ENCODE data around the gene RHOV.

Gene RHOV

DNA sequence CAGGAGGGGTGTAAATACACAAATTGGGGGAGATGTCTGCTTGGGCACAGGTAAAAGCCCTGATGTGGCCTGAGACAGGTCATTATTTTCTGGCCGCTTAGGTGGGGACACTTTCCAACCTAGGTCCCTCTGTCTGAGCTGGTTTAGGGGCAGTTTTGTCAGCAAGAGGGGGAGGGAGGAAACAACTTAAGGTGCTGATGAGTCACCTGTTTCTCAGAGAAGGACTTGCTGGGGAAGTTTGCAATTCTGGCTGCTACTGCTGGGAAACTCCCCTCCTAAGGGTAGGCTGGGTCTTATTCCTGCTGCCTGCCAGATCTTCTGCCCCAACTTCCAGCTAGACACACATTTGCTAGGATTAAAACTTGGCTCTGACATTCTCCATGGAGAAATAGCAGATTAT is 4.8 kb upstream of the RHOV start:
- no peak overlapping the region for H2AFZ ChIP-seq (ENCODE audit: low read length)
- H3K4me2 ChIP-seq (ENCODE audit: low read depth, low read length, poor library complexity, severe bottlenecking): no peak overlapping the region
- H3K79me2 ChIP-seq (ENCODE audit: insufficient read depth, low read length): no peaks in the 10 kb centered on the region
- H3K4me1 ChIP-seq (ENCODE audit: insufficient read depth, low read length, poor library complexity, severe bottlenecking): peaks cover 6% of the 10 kb centered on the region
- no peaks in the 10 kb centered on the region for H3K36me3 ChIP-seq (ENCODE audit: insufficient read depth, low read length)
- TF ChIP-seq CTCF (conservative IDR thresholded peaks at IDR 0.05; ENCODE audit: low read length) (no peak), EZH2phosphoT487 (IDR thresholded peaks at IDR 0.05; ENCODE audit: borderline replicate concordance) (no peak)
- peaks cover 7% of the 10 kb centered on the region for H3K27me3 ChIP-seq (ENCODE audit: insufficient read depth, low read length, poor library complexity, severe bottlenecking)
- H3K9ac ChIP-seq (ENCODE audit: low read depth, low read length, poor library complexity, severe bottlenecking): no peak overlapping the region
- no peak overlapping the region for H3K4me3 ChIP-seq (ENCODE audit: low read length, poor library complexity, severe bottlenecking)
- H3K9me2 ChIP-seq (replicated peaks; ENCODE audit: low read depth, low read length): no peaks in the 10 kb centered on the region
- H4K20me1 ChIP-seq (ENCODE audit: insufficient read depth, low read length, poor library complexity, severe bottlenecking): no peaks in the 10 kb centered on the region
- no peaks in the 10 kb centered on the region for H3K9me3 ChIP-seq (ENCODE audit: insufficient read depth, low read depth, low read length)
- H3F3A ChIP-seq (ENCODE audit: low read depth): no peaks in the 10 kb centered on the region

DNA sequence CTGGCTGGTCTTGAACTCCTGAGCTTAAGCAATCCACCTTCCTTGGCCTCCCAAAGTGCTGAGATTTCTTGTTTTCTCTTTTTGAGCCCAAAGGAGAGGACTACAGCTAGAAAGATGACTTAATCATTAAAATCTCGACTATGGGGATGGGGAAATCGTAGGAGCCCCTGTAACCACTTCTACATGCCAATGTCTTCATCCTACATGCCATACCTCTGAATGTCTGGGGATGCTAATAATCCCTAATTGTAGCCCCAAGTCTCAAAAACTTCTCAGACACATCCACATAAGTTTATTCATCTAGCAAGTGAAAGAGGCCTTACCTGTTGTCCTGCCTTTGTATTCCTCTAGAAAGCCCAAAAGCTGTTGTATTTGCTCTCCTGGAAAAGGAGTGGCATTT is 3.7 kb upstream of the RHOV start:
- peaks cover 7% of the 10 kb centered on the region for H3K27me3 ChIP-seq (ENCODE audit: insufficient read depth, low read length, poor library complexity, severe bottlenecking)
- no peaks in the 10 kb centered on the region for H3F3A ChIP-seq (ENCODE audit: low read depth)
- no peak overlapping the region for H3K4me3 ChIP-seq (ENCODE audit: low read length, poor library complexity, severe bottlenecking)
- H3K9me2 ChIP-seq (replicated peaks; ENCODE audit: low read depth, low read length): no peaks in the 10 kb centered on the region
- no peaks in the 10 kb centered on the region for H3K9me3 ChIP-seq (ENCODE audit: insufficient read depth, low read depth, low read length)
- no peak overlapping the region for H3K4me2 ChIP-seq (ENCODE audit: low read depth, low read length, poor library complexity, severe bottlenecking)
- H3K4me1 ChIP-seq (ENCODE audit: insufficient read depth, low read length, poor library complexity, severe bottlenecking): peaks cover 6% of the 10 kb centered on the region
- no peak overlapping the region for H2AFZ ChIP-seq (ENCODE audit: low read length)
- no peaks in the 10 kb centered on the region for H3K79me2 ChIP-seq (ENCODE audit: insufficient read depth, low read length)
- TF ChIP-seq EZH2phosphoT487 (IDR thresholded peaks at IDR 0.05; ENCODE audit: borderline replicate concordance): no peak
- no peak for TF ChIP-seq CTCF (conservative IDR thresholded peaks at IDR 0.05; ENCODE audit: low read length)
- H3K9ac ChIP-seq (ENCODE audit: low read depth, low read length, poor library complexity, severe bottlenecking): no peak overlapping the region
- H4K20me1 ChIP-seq (ENCODE audit: insufficient read depth, low read length, poor library complexity, severe bottlenecking): no peaks in the 10 kb centered on the region
- H3K36me3 ChIP-seq (ENCODE audit: insufficient read depth, low read length): no peaks in the 10 kb centered on the region

- Histone ChIP-seq H3K4me2 (ENCODE audit: low read depth, low read length, poor library complexity, severe bottlenecking) (no peak overlapping the region), H3K27me3 (ENCODE audit: insufficient read depth, low read length, poor library complexity, severe bottlenecking) (peaks cover 7% of the 10 kb centered on the region), H2AFZ (ENCODE audit: low read length) (no peak overlapping the region), H3K79me2 (ENCODE audit: insufficient read depth, low read length) (no peaks in the 10 kb centered on the region), H3K4me1 (ENCODE audit: insufficient read depth, low read length, poor library complexity, severe bottlenecking) (peaks cover 6% of the 10 kb centered on the region), H3K9ac (ENCODE audit: low read depth, low read length, poor library complexity, severe bottlenecking) (no peak overlapping the region), H3K36me3 (ENCODE audit: insufficient read depth, low read length) (no peaks in the 10 kb centered on the region), H4K20me1 (ENCODE audit: insufficient read depth, low read length, poor library complexity, severe bottlenecking) (no peaks in the 10 kb centered on the region), H3F3A (ENCODE audit: low read depth) (no peaks in the 10 kb centered on the region), H3K9me2 (replicated peaks; ENCODE audit: low read depth, low read length) (no peaks in the 10 kb centered on the region), H3K4me3 (ENCODE audit: low read length, poor library complexity, severe bottlenecking) (no peak overlapping the region), H3K9me3 (ENCODE audit: insufficient read depth, low read depth, low read length) (no peaks in the 10 kb centered on the region)
- no peak for TF ChIP-seq EZH2phosphoT487 (IDR thresholded peaks at IDR 0.05; ENCODE audit: borderline replicate concordance)
- TF ChIP-seq CTCF (conservative IDR thresholded peaks at IDR 0.05; ENCODE audit: low read length): no peak
These were observed 2.1 kb upstream of the RHOV start for GRCh38 chr15:40875991-40876730.
